ENCODE data around the gene SLC35G4.
"Not testable (repeated sequence)": the region's sequence is repeated elsewhere in the genome, so short reads cannot be mapped to it uniquely, and the experiment has no call there.

SLC35G4 gene

GRCh38 chr18:11647310-11647709, 37.9 kb downstream of the SLC35G4 start:
- not testable (repeated sequence) for H3K4me2 ChIP-seq (ENCODE audit: low read depth, low read length, poor library complexity, severe bottlenecking); H3F3A ChIP-seq (ENCODE audit: insufficient read depth); H3K9me2 ChIP-seq (replicated peaks; ENCODE audit: insufficient read depth, low read length)

GRCh38 chr18:11647804-11648203, 38.4 kb downstream of the SLC35G4 start:
- H3K4me2 ChIP-seq (ENCODE audit: low read depth, low read length, poor library complexity, severe bottlenecking); H3K27me3 ChIP-seq (ENCODE audit: low read length); H3K36me3 ChIP-seq (ENCODE audit: low read length); H3K9ac ChIP-seq (ENCODE audit: low read length); H3K79me2 ChIP-seq (ENCODE audit: insufficient read depth, low read length); H3K4me3 ChIP-seq (ENCODE audit: insufficient read depth, low read length, poor library complexity, severe bottlenecking); H4K20me1 ChIP-seq (ENCODE audit: low read depth, low read length); H2AFZ ChIP-seq (ENCODE audit: low read depth, low read length, severe bottlenecking); H3K9me3 ChIP-seq (ENCODE audit: insufficient read depth, low read length); H3F3A ChIP-seq (ENCODE audit: insufficient read depth); H3K9me2 ChIP-seq (replicated peaks; ENCODE audit: insufficient read depth, low read length); H3K27ac ChIP-seq (ENCODE audit: low read depth, low read length): not testable (repeated sequence)

More at GRCh38 chr18:11647310-11647709, 37.9 kb downstream of the SLC35G4 start:
- H3K9me3 ChIP-seq (ENCODE audit: insufficient read depth, low read length); H3K4me3 ChIP-seq (ENCODE audit: insufficient read depth, low read length, poor library complexity, severe bottlenecking); H2AFZ ChIP-seq (ENCODE audit: low read depth, low read length, severe bottlenecking); H3K9ac ChIP-seq (ENCODE audit: low read length); H3K36me3 ChIP-seq (ENCODE audit: low read length); H3K27ac ChIP-seq (ENCODE audit: low read depth, low read length); H3K79me2 ChIP-seq (ENCODE audit: insufficient read depth, low read length); H4K20me1 ChIP-seq (ENCODE audit: low read depth, low read length); H3K27me3 ChIP-seq (ENCODE audit: low read length): not testable (repeated sequence)

- no peak overlapping the region for H3K4me3 ChIP-seq (ENCODE audit: insufficient read depth, low read length, poor library complexity, severe bottlenecking)
- no peaks in the 10 kb centered on the region for H3K27me3 ChIP-seq (ENCODE audit: low read length)
- H3K79me2 ChIP-seq (ENCODE audit: insufficient read depth, low read length) = no peaks in the 10 kb centered on the region
- H3K4me2 ChIP-seq (ENCODE audit: low read depth, low read length, poor library complexity, severe bottlenecking) = no peak overlapping the region
- no peak overlapping the region for H2AFZ ChIP-seq (ENCODE audit: low read depth, low read length, severe bottlenecking)
- H3K27ac ChIP-seq (ENCODE audit: low read depth, low read length) = no peak overlapping the region
- H3K9me2 ChIP-seq (replicated peaks; ENCODE audit: insufficient read depth, low read length) = no peaks in the 10 kb centered on the region
- TF ChIP-seq CTCF (IDR thresholded peaks at IDR 0.05; ENCODE audit: insufficient read depth, low read length, poor library complexity, severe bottlenecking) (no peak), EZH2phosphoT487 (conservative IDR thresholded peaks at IDR 0.05; ENCODE audit: low read length) (no peak)
- no peaks in the 10 kb centered on the region for H3K36me3 ChIP-seq (ENCODE audit: low read length)
- no peak overlapping the region for H3K9ac ChIP-seq (ENCODE audit: low read length)
- H4K20me1 ChIP-seq (ENCODE audit: low read depth, low read length) = no peaks in the 10 kb centered on the region
- H3K9me3 ChIP-seq (ENCODE audit: insufficient read depth, low read length) = no peaks in the 10 kb centered on the region
- H3F3A ChIP-seq (ENCODE audit: insufficient read depth) = no peaks in the 10 kb centered on the region
Observed at GRCh38 chr18:11649839-11650238, 40.4 kb downstream of the SLC35G4 start.

GRCh38 chr18:11651899-11652298, 42.5 kb downstream of the SLC35G4 start:
- Histone ChIP-seq H3K9me2 (replicated peaks; ENCODE audit: insufficient read depth, low read length) (no peaks in the 10 kb centered on the region), H3F3A (ENCODE audit: insufficient read depth) (no peaks in the 10 kb centered on the region), H3K9me3 (ENCODE audit: insufficient read depth, low read length) (no peaks in the 10 kb centered on the region), H3K36me3 (ENCODE audit: low read length) (no peaks in the 10 kb centered on the region), H3K4me2 (ENCODE audit: low read depth, low read length, poor library complexity, severe bottlenecking) (no peak overlapping the region), H3K4me3 (ENCODE audit: insufficient read depth, low read length, poor library complexity, severe bottlenecking) (no peak overlapping the region), H3K79me2 (ENCODE audit: insufficient read depth, low read length) (no peaks in the 10 kb centered on the region), H4K20me1 (ENCODE audit: low read depth, low read length) (no peaks in the 10 kb centered on the region), H3K27me3 (ENCODE audit: low read length) (no peaks in the 10 kb centered on the region), H3K9ac (ENCODE audit: low read length) (no peak overlapping the region), H2AFZ (ENCODE audit: low read depth, low read length, severe bottlenecking) (no peak overlapping the region), H3K27ac (ENCODE audit: low read depth, low read length) (no peak overlapping the region)
- TF ChIP-seq CTCF (IDR thresholded peaks at IDR 0.05; ENCODE audit: insufficient read depth, low read length, poor library complexity, severe bottlenecking) (no peak), EZH2phosphoT487 (conservative IDR thresholded peaks at IDR 0.05; ENCODE audit: low read length) (no peak)
